ENCODE data around the gene RNU1-1.
"Not testable (repeated sequence)": the region's sequence is repeated elsewhere in the genome, so short reads cannot be mapped to it uniquely, and the experiment has no call there.

Gene RNU1-1

DNA sequence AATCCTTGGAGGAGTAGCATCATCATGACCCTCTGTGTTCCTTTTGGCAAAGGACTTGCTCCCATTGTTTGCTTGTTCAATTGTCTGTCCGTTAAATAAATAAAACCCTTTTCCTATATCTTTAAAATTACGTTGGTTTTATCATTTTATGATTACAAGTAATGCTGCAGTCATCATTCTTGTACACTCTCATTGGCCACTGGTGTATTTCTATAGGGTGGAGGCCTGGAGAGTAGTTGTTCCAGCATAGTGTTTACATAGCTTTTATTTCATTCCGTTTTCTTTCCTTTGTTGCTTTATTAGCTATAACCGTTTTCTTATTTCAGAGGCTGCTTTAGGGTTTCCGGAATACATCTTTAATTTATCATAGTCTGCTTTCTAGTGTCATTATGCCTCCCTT is 7.6 kb upstream of the RNU1-1 start:
- not testable (repeated sequence) for DNase-seq (ENCODE audit: low read depth)

- no peak for DNase-seq (ENCODE audit: low read depth)
Measured at GRCh38 chr1:16521288-16521583, 7.2 kb upstream of the RNU1-1 start.

GRCh38 chr1:16520435-16521287 is 6.6 kb upstream of the RNU1-1 start:
- DNase-seq (ENCODE audit: low read depth) = not testable (repeated sequence)

DNA sequence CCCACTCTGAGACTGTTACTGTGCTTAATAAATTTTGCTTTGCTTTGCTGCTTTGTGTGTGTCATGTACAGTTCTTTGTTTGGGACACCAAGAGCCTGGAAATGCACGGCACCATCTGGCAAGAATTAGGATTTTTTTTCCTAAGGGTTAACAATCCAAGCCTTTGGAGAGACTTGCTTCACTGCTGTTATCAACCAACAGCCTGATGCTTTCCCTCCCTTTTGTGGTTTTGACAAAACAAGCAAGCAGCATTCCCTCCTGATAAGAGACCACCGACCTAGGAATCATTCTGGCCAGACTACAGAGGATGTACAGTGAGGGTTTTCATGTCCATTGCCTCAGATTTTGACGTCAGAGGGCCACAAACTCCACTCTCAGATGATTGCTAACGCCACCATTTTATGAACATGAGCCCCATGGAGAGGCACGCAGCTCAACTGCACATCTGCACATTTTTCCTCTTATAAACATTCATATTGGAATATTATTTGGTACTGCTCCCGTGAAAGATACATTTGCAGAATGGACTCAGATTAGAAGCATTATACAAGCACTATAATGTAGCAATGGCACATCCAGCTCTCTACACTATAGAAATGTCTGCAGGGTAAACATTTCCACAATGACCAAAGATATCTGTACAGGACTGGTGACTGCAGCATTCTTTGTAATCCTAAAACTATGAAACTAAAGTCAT is 5.3 kb upstream of the RNU1-1 start:
- DNase-seq (ENCODE audit: low read depth) = not testable (repeated sequence)

DNA sequence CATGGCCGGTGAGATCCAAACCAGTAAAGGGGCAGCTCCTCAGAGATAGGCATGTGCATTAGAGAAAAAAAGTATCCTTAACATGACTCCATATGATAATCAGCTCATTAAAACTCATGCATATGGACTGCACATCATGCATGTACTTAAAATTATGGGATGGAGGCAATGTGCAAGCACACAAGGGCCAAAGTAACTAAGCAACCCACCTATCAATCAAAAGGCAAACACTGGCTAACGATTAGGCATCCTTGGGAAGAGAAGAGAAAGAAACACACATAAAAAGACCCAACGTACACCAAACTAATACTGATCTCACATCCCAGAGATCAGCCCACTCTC is 4.8 kb upstream of the RNU1-1 start:
- not testable (repeated sequence) for DNase-seq (ENCODE audit: low read depth)

- not testable (repeated sequence) for DNase-seq (ENCODE audit: low read depth)
Measured at GRCh38 chr1:16516694-16517410, 2.8 kb upstream of the RNU1-1 start.

DNA sequence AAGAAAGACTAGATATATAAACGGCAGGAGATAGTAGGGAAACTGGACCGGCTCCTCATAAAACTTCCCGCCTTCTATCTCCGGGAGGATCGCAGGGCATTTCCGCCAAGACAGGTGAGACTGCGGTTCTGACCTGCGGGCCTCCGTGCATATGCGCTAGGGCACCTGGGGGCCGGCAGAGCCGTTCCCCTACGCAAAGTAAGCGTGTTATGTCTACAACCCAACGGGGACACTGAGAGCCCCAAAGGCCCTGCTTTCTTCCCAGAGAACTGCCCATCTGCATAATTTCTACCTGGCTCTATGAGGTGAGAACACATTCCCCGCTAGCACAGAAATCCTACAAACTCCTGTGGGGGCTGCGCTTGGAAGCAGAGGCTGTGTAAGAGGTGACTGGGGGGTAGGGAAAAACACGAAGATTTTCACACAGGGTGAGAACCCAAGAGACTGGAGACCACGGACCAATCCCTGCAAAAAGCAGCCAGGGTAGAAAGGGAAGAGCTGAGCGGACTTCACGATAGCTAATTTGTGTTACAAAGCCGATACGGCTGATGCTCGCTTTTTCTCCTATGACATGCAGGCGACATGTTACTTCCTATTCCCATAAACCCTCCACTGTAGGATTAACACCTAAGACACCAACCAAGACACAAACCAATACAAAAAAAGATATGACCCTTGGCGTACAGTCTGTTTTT is 526 bp downstream of the RNU1-1 start:
- not testable (repeated sequence) for DNase-seq (ENCODE audit: low read depth)

DNA sequence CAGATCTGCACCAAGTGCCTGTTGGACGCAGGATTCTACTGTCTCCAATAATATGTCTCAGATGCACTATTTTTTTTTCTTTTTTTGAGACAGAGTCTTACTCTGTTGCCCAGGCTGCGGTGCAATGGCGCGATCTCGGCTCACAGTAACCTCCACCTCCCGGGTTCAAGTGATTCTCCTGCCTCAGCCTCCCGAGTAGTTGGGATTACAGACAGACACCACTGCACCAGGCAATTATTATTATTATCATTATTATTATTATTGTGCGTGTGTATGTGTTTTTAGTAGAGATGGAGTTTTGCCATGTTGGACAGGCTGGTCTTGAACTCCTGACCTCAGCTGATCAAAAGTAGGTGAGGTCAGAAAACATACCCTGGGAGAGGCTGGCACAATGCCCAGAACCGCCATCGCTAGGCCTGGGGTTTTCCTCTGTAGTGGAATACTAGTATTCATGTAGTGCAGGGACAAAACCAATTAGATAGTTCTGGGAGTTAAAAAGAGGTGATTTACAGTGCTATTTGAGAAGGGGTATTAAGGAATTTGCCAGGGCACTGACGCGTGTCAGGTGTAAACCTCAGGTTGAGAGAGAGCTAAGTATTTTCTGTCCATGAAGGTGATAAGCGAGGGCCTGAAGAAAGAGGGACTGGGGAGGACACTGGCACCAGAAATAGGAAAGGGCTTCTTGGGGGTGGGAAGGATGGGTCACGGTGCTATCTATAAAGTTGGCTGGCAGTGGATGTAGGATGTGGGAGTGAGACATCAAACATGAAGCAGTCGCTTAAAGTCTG is 1.3 kb downstream of the RNU1-1 start:
- not testable (repeated sequence) for DNase-seq (ENCODE audit: low read depth)

GRCh38 chr1:16511926-16512325 is 2.2 kb downstream of the RNU1-1 start:
- not testable (repeated sequence) for DNase-seq (ENCODE audit: low read depth)

GRCh38 chr1:16508861-16509445 is 5.1 kb downstream of the RNU1-1 start:
- not testable (repeated sequence) for DNase-seq (ENCODE audit: low read depth)

DNA sequence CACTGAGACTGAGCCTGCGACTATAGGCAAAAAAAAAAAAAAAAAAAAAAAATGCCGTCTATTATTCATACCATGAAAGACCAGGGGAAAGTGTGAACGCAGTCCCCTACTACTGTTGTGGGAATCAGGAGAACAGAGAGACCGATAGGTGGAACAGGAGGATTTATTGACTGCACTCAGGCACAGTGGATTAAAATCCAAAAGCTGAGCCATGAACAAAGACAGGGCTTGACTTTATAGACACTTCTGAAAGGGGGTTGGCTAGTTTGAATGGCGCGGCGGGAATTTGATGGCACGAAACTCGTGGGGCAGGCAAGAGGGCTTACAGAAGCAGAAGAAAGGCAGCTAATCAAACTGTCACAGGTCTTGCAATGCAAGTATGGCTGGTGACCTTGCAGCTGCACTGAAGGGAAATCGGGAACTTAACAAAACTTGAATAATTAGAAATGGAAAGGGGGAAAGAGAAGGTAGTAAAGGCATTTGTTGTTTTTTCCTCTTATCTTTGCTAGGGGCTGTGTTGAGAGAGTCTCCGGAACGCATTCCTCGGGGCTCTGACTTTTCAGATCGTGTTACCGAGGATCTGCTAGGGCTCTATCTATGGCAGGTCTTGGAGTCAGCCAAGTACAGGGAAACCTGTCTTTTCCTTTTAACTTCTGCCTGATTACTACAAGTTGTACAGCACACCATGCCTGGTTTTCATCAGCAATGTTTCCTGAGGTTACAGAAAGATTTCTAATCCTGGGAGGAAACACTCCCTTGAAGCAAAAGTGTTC is 7.5 kb downstream of the RNU1-1 start:
- DNase-seq (ENCODE audit: low read depth) = not testable (repeated sequence)

GRCh38 chr1:16505870-16506269 is 8.2 kb downstream of the RNU1-1 start:
- DNase-seq (ENCODE audit: low read depth) = not testable (repeated sequence)

GRCh38 chr1:16503494-16503893 is 10.6 kb downstream of the RNU1-1 start:
- no peak for DNase-seq (ENCODE audit: low read depth)

GRCh38 chr1:16501446-16501845 is 12.6 kb downstream of the RNU1-1 start:
- not testable (repeated sequence) for DNase-seq (ENCODE audit: low read depth)

- DNase-seq (ENCODE audit: low read depth) = not testable (repeated sequence)
Measured at GRCh38 chr1:16500975-16501374, 13.1 kb downstream of the RNU1-1 start.

DNA sequence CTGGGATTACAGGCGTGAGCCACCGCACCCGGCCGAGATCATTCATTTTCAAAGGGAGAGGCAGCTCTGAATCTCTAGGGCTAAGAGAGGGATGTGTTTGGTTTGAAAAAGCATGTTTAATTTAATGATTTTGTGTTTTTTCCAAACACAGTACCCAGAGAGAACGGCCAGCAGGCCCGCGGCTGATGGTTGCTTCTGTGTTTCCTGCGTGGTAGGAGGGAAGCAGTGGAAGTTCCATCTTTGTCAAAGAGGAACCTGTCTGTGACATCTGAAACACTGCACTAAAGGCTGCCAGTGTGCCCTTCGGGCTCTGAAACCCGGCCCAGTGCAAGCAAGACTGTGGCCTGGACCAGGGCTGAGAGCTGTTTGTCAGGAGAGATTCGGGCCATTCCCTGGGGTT is 13.6 kb downstream of the RNU1-1 start:
- not testable (repeated sequence) for DNase-seq (ENCODE audit: low read depth)

DNA sequence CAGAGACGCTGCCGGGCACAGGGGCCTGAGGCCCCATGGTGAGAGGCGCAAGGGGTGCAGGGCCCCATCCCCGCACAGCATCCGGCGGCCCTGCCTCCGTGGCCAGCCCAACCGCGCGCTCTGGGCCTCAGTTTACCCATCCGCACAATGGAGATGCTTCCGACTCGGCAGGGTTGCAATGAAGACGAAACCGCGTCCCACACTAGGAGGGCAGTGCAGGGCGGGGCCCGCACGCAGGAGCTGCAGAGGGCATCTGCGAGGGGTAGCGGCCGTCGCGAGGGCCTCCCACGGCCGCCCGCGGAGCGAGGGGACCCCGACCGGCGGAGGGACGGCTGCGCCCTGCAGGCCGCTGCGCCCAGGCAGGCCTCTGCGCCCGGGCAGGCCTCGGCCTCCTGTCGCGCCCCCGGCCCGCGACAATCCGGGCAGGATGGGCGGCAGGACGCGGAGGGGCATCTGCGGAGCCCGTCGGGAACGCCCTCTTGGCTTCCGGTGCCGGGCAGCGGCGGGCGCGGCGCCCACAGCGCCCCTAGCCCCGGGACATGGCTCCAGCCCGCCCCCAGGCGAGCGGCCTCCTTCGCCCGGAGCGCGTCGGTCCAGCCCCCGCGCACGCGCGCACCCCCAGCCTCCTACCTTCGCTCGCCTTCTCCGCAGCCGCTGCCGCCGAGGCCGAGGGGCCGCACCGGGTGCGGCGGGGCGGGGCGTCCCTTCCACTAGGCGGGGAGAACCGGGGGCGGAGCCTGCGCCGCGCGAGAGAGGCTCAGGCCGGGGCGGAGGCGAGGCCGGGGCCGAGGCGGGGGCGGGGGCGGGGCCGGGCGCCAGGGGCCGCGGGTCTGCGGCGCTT is 15.3 kb downstream of the RNU1-1 start:
- peak; percentile 63 for DNase-seq (ENCODE audit: low read depth)

DNA sequence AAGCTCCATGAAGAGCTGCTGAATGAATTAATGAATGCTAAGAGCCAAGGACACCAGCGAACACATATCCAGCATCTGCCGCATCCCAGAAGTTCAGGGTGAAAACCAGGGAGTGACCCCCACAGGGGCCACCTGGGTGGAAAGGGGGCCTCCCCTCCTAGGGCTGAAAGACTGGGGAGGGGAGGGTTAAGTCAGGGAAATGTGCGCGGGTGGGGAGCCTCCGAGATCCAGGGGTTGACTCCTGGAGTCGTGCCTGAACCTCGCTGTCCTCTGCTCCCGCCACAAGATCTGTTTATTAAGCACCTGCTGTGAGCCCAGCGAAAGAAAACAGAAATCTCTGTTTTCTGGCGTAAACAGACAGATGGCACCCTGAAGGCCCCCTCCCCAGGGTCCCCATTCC is 16.0 kb downstream of the RNU1-1 start:
- DNase-seq (ENCODE audit: low read depth) = not testable (repeated sequence)

- not testable (repeated sequence) for DNase-seq (ENCODE audit: low read depth)
Measured at GRCh38 chr1:16497474-16497904, 16.6 kb downstream of the RNU1-1 start.

Measured in stimulated activated CD8-positive, alpha-beta memory T cell treated with anti-CD3 and anti-CD28 coated beads, Interleukin-15, amount 100 ng/mL, for 1 hour (primary cell).